M059J (cell line): ENCODE data around the gene TP53INP2. TPM values are rescaled to one million over a fixed set of nuclear protein-coding genes. Genes with fewer than 3 reads are reported as not detected.
"Not testable (repeated sequence)": the region's sequence is repeated elsewhere in the genome, so short reads cannot be mapped to it uniquely, and the experiment has no call there.

Source experiments
- DNase-seq: peaks from one replicate; pipeline ENCODE4 v3.0.0-alpha.2; 2012; ENCODE audit warnings: low read depth
- total RNA-seq: library from RNA; depleted of rRNA; stranded (reverse); fragments of >200 nt; shearing (Covaris generic); gene quantifications from 2 replicates; pipeline ENCODE4 v1.2.3, GENCODE V29; 2014

TP53INP2 gene
- total RNA-seq, 1 experiment from 2014 or later: 17.4 TPM

DNA sequence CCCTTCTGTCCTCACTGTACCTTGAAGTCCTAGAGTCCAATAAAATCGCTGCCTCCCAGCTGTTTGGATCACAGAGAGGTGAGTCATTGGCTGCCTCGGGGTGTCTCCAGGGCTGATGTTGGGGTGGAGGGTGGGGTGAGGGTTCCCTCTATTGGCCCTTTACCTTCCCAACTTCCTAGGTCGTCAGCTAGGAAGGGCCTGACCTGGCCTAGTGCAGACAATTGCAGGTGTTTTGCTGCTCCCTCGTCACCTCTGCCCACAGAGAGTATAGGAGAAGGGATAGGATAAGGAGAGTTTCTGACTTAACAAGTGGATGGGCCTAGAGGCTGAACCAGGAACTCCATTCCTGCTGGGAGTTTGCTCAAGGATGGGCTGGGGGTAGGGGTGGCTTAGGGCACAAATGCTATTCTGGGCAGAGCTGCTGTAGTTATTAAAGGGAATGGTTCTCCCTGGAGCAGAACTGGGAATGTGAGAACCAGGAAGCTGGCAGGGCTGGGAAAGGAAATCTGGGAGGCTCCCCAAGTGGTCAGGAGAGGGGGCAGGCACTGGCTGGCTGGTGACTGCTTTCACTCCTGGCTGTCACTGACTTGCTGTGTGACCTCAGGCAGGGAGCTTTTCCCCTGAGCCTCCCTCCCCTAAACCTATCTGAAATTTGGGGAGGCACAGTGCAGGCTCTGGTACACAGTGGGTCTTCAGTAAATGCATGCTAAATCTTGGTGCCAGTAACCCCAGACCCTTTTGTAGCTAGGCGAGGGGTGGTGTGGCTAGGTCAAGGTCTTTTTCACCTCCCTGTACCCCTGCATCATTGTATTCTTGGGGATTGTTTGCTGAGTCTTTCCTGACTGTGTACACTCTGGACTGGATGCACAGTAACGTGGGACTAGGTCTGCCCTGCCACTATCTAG, 1.5 kb downstream of the TP53INP2 start:
- peak; percentile 91 for DNase-seq

DNA sequence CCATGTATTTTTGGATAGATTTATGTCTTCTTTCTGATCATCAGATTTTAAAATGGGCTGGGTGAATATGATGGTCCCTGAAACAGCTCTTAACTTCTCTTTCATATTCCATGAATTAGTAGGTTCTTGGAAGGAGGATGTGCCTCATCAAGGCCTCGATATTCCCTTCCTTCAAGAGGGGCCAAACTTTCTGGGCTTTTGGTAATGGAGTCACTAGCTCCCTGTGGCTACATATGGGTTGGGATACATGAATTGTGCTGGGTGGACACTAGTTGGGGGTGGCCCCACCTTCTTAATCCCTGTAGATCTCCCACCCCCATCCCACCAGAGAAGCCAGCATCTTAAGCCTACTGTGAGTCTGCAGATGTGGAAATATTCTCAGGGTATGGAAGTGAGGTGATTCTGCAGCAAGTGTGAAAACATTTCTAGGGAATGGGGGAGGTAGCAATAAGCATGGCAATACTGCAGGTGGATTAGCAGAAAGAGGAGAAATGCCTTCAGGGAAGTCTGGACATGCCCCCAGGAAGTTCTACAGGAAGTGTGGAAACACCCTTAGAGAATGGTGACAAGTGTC, 2.2 kb downstream of the TP53INP2 start:
- no peak for DNase-seq

DNA sequence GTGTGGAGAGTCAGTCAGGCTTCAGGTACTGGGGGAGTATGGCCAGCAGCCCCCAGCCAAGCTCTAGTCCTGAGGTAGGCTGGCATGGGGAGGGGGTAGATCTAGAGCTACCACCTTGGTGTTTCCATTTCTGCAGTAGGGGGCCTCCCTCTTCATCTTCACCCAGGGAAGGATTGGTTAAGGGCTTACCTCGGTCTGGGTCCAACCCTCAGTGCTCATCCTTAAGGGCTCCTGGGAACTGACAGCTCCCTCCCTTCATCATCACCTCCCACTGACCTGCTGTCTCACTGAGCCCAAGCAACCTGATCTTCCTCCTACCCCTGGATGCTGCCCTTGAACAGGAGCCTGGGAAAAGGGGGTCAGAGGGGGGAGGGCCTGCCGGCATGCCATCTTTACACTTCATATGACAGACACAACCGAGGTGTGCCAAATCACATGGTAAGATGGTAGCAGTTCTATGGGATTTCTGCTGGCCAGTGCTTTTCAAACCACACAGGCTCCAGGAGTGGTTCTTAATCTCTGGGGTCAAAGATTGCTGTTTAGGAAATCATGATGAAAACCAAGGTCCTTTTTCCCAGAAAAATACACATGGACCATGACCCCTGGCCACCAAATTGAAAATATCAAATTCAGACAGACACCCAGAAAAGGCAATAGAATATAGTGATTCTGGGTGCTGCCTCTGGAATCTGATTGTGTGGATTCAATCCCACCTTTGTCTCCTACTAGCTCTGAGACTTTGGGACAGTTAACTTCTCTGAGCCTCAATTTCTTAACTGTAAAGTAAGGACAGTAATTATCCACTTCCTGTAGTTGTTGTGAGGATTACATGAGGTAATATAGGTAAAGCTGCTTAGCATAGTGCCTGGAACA, 3.0 kb downstream of the TP53INP2 start:
- no peak for DNase-seq

- peak; percentile 60 for DNase-seq
Measured at GRCh38 chr20:34708621-34709043, 4.5 kb downstream of the TP53INP2 start.

GRCh38 chr20:34709044-34709830, 5.1 kb downstream of the TP53INP2 start:
- peak; percentile 95 for DNase-seq

DNA sequence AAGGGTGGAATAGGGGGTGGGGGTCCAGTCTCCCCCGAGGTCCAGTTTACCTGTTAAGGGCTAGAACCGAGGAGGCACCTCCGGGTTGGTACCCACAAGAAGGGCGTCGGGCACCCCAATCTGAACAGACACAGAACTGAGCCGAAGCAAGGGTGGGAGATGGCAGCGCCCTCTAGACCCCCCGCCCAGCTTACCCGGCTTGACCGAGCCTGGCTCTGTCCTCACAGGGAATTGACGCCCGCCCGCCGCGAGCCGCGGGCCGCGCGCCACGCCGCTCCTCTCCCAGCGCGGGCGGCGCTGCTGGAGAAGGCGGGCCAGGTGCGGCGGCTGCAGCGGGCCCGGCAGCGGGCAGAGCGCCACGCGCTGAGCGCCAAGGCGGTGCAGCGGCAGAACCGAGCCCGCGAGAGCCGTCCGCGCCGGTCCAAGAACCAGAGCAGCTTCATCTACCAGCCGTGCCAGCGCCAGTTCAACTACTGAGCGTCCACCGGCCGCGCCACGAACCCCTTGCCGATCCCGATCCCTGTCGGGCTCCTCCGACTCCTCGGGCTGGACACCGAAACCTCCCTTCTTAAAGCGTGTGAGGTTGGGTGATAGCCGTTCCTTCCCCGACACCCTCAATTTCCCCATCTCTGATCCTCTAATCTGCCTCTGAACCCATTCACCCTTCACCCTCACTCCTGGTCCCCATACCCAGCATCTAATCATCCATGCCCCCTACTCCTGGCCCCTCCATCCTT, 5.9 kb downstream of the TP53INP2 start:
- DNase-seq: peak; percentile 62

DNA sequence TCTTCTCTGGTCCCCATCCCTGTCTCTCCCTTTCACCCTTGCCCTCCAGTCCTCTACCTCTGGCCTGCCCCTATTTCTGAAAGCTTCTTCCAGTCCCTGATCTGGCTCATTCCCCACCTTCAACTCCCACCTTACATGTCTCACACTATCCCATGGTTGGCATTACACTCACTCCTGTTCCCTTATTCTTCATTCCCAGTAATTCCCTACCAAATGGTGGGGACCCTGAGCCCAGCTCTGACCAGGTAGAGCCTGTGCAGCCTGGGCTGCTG, 6.4 kb downstream of the TP53INP2 start:
- DNase-seq: no peak

- no peak for DNase-seq
Measured at GRCh38 chr20:34710861-34711574, 6.9 kb downstream of the TP53INP2 start.

DNA sequence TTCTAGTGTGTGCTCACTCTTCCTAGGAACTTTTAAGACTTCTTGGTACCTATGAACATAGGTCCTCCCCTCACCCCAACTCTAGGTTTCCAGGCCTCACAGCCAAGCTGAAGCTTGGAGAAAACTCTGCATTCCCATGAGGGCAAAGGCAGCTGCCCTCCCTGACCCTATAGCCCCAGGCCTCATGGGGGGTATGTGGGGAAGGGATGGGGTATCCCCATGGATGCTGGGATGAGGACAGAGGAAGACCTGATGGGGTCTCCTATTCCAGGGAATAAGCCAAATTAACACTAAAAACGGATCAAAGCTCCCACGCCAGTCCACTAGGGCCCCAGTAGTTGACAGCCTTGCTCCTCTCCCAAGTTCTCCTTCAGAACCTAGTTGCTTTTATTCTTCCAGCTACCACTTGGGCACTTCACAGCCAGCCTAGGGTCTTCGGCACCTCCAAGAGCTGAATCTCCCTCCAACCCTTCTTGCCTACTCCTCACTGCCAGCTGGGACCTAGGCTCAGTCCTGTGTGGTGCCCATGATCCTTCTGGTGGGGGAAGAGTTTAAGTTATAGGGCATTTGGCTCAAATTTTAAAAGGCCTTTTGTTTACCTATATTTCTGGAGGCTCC, 7.8 kb downstream of the TP53INP2 start:
- no peak for DNase-seq

- no peak for DNase-seq
Measured at GRCh38 chr20:34712525-34713192, 8.5 kb downstream of the TP53INP2 start.

GRCh38 chr20:34713194-34713943, 9.2 kb downstream of the TP53INP2 start:
- DNase-seq: peak; percentile 100

DNA sequence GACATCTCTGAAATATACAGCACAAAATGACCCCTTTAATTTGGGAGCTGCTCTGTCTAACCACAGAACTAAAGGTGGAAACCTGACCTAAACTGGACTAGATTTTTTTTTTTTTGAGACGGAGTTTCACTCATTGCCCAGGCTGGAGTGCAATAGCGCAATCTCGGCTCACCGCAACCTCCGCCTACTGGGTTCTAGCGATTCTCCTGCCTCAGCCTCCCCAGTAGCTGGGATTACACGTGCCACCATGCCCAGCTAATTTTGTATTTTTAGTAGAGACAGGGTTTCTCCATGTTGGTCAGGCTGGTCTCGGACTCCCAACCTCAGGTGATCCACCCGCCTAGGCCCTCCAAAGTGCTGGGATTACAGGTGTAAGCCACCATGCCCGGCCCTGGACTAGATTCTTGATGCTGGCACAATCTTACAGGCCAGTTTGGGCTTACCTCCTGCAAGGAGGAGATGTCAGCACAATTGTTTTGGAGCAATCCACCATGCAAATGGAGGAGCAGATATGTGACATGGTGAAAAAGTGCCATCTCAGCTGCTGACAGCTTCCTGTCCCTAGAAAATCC, 9.9 kb downstream of the TP53INP2 start:
- DNase-seq: not testable (repeated sequence)

GRCh38 chr20:34715384-34715783, 11.2 kb downstream of the TP53INP2 start:
- DNase-seq: no peak

DNA sequence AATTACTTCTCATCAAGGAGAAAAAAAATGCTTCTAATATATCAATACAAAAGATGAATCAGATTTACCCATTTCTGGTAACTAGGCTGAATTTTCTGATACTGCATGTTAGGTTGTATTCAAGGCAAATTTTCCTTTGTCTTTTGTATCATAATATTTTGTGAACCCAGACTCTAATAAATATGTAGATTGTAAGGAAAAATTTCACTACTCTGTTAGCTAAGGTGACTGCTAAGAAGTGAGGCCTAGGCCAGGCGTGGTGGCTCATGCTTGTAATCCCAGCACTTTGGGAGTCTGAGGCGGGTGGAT, 12.7 kb downstream of the TP53INP2 start:
- DNase-seq: no peak

DNA sequence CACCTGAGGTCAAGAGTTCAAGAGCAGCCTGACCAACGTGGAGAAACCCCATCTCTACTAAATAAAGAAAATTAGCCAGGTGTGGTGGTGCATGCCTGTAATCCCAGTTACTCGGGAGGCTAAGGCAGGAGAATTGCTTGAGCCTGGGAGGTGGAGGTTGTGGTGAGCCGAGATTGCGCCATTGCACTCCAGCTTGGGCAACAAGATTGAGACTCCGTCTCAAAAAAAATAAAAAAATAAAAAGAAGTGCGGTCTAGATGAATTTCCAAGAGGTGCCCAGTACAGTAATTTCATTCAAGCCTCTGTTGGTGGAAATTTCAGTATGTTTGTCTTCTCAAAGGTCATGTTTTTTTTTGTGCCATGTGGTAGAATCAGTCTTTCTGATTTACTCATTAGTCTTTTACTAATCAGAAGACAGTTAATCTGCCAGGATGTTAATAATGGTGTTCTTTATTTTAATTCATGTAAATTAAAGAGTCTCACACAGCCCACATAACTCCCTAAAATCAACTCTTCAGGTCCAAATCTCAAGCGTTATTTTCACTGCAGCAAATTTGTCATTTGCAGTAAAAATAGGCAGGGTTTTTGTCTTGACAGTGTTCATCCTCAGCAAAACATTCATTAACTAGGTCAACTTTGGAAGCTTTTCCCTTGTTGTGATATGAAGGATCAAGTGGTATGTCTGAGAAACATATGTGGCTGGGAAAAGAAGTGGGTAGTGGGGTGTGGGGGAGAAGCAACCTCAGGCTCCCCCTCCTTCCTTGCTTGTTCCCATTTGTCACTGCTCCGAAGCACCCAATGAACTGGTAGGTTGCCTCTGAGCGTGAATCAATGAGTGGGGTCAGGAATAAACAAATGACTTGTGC, 13.3 kb downstream of the TP53INP2 start:
- no peak for DNase-seq

DNA sequence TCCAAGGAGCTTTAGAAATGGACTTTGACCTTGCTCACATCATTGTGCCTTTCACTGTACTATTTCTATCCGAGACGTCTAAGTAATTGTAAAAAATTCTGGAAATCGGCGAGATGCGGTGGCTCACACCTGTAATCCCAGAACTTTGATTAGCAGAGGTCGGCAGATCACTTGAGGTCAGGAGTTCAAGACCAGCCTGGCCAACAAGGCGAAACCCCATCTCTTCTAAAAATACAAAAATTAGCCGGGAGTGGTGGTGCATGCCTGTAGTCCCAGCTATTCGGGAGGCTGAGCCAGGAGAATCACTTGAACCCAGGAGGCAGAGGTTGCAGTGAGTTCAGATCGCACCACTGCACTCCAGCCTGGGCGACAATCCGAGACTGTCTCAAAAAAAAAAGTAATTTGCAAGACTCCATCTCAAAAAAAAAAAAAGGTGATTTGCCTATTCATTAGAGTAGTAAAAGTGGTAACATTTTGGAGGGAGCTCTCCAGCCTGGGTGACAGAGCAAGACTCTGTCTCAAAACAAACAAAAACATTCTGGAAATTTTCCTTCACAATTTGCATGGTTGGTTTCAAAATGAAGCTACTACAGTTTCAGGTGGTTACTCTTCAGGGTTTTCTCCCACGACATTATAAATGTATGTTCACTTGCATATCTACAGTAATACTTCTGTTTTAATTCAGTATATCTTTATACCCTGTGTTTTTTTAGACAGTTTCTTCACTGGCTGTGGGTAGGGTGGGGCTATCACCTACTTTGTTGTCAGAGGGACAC, 15.3 kb downstream of the TP53INP2 start:
- not testable (repeated sequence) for DNase-seq

GRCh38 chr20:34720266-34720665, 16.1 kb downstream of the TP53INP2 start:
- DNase-seq: no peak
